Posterior cingulate gyrus (tissue), 11 donors: ENCODE measurements around the gene TYW3.

ENCODE experiments used
- DNase-seq, 10 donors: peaks; one replicate each; pipeline versions ENCODE4 v3.0.0 to v3.0.0-alpha.2; 2020 to 2021; ENCODE audit warnings: mixed read lengths in 3 of 10
- intact Hi-C: fragments of 100-400 bp; cut with DNase I; formaldehyde crosslinking; loops from one replicate; pipeline ENCODE4 v1.15.1; 2023

TYW3 gene

GRCh38 chr1:74779750-74780149 is 46.8 kb downstream of the TYW3 start:
- no peak for DNase-seq
- intact Hi-C loops = no loop called here

GRCh38 chr1:74780594-74780993 is 47.6 kb downstream of the TYW3 start:
- no peak for DNase-seq
- intact Hi-C loops = no loop called here

DNA sequence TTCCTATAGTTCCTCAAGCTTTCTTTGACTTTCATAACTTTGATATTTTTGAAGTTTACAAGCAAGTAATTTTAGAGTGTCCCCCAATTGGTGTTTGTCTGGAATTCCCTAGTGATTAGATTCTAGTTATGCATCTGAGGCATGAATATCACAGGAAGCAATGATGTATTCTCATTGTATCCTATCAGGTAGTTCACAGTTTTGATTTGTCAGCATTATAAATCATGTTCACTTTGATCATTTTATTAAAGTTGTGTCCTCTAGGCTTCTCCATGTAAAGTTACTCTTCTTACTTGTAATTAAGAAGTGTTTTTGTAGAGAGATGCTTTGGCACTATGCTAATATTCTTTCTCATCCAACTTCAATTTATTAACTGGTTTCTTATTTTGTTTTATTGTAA is 53.0 kb downstream of the TYW3 start:
- intact Hi-C loops = no loop called here
- no peak for DNase-seq

DNA sequence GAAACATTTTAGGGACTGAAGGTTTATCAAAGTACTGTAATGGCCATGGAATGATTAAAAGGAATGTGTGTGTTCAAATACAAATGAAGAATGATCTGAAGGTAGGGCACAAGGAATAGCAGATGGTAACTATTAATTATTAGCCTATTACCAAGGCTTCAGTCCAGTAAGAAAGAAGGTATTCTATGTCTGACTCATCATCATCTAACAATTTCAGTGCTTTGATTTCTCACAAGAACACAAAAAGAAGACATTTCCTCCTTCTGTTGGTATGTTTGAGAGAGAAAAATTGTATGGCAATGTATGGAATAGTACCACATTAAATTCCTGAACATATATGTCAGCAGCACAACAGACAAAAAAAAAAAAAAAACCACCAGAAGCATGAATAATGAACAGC is 57.5 kb downstream of the TYW3 start:
- intact Hi-C loops = no loop called here

DNA sequence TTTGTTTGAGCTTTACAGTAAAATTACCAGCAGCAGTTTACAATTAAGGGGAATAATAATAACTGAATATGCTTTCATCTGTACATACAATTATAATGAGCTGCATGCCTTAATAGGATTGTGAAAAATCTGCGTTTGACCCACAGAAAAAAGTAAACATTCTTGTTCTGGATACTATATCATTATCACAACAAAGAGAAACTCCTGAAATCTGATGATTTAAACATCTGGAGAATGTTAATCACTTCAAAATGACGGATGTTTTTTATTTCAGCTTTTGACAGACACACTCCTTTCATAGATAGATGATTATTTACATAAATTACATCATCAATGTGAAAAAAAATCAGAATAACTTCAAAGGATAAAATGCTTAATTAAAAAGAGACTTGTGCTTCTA is 58.5 kb downstream of the TYW3 start:
- DNase-seq = no peak
- intact Hi-C loops = no loop called here

More for the DNA sequence above, 57.5 kb downstream of the TYW3 start:
- no peak for DNase-seq

DNA sequence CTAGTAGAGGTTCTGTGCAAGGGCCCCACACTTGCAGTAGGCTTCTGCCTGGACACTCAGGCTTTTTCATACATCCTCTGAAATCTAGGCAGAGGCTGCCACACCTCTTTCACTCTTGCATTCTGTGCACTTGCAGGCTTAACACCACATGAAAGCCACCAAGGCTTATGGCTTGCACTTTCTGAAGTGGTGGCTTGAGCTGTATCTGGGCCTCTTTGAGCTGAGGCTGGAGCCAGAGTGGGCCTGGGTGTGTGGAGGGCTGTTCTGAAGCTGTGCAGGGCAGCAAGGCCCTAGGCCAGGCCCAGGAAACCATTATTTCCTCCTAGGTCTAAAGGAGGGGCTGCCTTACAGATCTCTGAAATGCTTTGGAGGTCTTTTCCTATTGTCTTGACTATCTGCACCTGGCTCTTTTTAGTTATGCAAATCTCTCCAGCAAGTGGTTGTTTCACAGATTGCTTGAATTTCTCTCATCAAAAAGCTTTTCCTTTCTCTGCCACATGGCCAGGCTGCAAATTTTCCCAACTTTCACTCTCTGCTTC is 66.2 kb downstream of the TYW3 start:
- no peak for DNase-seq
- intact Hi-C loops = no loop called here

DNA sequence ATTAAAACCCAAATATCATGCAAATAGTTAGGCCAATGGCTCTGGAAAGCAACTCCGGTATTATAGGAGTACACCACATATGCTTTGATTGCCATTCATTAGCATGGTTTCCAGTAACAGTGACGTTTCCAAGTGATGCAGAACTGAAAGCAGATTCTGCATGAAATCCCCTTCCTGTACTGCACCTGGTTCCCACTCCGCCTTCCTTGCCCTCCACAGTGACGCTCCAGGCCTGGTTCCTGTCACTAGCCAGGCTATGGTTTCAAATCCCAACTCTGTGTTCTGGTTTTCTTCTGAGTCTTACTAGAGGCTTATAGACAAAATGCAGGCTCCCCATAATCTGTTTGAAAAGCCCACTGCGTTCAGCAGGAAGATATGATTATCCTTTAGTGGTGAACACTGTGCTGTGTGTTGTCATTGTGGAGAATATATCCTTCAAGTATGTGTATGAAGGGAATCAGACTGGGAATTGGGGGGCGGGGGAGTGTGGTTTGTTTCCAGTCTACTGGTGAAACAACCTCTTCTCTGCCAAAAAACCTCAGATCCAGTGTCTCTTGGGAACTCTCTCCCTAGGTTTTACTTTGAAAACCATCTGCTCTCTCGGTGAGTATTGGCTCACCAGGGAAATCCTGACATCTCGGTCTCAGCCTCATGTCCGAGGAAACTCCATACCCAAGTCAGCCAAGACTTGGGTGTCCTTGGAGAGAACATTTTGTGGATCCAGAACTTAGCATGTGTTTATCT is 78.7 kb downstream of the TYW3 start:
- intact Hi-C loops = no loop called here
- DNase-seq = no peak

DNA sequence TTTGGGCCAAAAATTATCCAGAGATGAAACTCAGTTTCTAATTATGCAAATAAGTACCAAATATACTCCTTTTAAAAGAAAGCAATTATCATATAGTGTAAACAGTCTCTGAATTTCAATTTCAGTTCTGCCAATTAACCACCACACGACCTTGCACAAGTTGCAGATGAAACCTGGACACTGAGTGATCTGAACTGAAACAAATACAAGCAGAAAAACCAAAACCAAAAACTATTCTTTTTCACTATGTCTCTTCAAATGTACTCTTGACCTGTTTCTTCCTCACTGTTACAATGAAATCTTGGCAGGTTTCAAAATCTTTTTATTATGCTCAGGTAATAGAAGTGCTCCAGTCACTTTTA is 79.2 kb downstream of the TYW3 start:
- intact Hi-C loops = no loop called here
- no peak for DNase-seq
